ENCODE measurements around the gene PRKAG3.
A peak's percentile ranks its signal among the peaks of the same experiment; 100 is the strongest.
"Not testable (repeated sequence)": the region's sequence is repeated elsewhere in the genome, so short reads cannot be mapped to it uniquely, and the experiment has no call there.

PRKAG3 gene

GRCh38 chr2:218861645-218862318, 30.2 kb upstream of the PRKAG3 start:
- DNase-seq: no peak

DNA sequence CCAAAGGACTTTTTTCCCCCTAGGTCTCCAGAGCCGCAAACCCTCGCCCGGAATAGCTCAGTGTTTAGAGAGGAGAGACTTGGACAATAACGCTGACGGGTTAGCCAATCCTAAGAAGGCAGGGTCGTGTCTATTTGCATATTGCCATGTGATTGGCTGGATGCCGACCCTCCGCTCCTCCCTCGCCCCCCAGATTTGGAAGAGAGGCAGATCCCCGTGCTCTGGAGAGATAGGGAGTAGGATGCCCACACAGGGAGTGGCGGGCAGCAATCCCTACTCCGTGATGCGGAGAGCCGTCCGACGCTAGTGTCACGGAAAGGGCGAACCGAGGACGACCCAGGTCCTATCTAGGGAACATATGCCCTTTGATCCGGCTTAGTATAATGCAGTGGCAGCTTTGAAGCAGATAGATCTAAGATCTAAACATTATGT, 29.4 kb upstream of the PRKAG3 start:
- DNase-seq: no peak

- no peak for DNase-seq
These were observed 28.6 kb upstream of the PRKAG3 start for GRCh38 chr2:218859988-218860831.

GRCh38 chr2:218859556-218859987, 28.0 kb upstream of the PRKAG3 start, which contains the start of gene WNT6:
Gene WNT6 (plus strand): TSS chr2:218859805. CDS start chr2:218860038, 233 bp downstream.
- DNase-seq: no peak

DNA sequence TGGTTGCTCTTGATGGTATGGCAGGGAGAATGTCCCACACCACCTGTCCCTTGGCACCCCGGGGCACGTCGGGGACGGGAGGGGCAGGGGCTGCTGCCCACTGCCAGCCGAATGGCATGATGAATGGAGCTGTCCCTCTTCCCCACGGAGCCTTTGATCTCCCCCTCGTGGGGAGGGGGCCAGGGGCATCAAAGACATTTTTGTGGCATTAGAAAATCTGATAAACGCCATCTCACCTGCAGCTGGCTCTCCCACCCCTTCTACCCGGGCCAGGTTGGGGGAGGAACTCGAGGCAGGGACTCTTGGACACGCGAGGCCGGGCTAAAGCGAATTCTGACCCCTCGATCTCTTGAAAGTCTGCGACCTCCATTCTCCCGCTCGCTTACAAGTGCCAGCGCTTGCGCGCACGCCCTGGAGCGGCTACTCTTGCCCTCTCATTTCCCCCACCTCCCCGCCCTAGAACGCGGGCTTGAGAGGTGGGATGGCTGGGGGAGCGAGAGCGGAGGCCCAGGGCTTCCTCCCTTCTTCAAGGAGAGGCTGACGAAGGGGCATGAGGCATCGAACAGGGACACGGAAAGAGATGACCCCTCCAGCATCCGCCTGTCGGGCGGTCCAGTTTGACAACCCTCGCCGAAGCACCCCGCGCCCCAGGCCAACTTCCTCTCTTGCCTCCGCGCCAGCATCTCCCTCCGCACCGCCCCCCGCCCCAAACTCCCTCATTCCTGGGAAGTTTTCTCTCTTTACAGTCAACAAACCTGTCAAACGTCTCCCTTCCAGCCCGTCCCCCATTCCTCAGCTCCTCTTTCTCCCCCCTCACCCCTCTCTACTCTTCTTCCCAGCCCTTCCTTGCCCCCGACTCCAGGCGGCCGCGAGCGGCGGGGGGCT, 27.3 kb upstream of the PRKAG3 start:
- no peak for DNase-seq

DNA sequence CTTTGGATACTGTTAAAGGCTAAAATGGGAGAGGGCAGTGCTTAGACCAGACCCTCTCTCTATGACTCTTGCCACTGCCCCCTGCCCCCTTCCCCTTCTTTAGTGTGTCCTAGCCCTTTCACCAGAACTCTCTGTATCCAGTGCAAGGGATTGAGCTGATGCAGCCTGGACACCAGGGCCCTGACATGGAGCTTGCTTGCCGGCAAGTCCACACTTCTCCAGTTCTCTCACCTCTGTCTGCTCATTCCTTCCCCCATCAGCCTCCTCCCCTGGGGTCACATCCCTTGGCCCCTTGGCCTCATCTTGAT, 26.5 kb upstream of the PRKAG3 start:
- DNase-seq: no peak

DNA sequence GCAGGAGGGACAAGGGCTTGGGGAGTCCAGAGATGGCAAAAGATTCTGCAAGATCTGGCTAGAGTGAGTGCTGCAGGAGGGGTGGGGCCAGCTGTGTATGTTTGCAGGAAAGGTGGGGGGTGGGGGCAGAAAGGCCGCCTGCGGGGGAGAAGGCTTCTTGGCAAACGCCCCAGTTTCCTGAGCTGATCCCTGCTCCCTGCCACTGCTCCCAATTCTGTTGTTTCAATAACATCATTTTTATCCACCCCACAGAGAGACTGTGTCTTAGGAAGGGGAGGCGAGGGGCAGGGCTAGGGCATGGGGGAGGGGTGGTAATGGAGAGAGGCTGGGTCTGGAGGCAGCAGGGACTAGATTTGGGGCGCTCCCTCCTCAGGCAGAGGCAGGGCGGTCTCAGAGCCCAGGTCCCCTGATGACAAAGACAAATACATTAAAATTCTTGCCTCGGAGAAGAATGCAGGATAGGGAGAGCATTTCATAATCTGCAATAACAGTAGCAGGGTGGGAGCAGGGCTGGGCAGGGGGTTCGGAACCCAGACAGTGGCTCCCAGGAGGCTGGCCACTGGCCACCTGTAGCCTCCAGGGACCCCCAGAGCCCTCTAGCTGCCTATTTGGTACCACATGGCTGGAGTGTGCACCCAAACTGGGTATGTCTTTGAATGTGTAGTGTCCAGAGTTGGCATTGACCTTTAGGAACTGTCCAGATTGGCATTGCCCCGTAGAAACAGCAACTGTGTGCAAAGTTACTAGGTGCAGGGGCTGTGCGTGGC, 26.0 kb upstream of the PRKAG3 start:
- no peak for DNase-seq

DNA sequence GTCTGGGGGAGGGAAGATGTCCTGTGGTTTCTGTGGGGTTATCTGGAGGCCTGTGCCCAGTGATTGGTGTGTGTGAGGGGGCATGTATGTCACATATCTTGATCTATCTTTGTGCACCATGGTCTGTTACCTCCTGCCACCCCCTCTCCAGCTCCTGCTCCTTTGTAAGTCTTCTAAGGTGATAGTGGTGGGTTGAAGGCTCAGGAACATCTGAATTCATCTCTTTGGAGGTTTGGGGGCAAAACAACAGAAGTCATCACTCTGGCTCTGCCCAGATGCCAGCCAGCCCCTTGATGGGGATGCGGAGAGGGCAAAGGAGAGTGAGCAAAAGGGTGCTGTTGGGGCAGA, 25.3 kb upstream of the PRKAG3 start:
- no peak for DNase-seq

GRCh38 chr2:218856167-218856895, 24.7 kb upstream of the PRKAG3 start:
- no peak for DNase-seq

GRCh38 chr2:218855305-218856166, 23.9 kb upstream of the PRKAG3 start:
- no peak for DNase-seq

- no peak for DNase-seq
These were observed 23.3 kb upstream of the PRKAG3 start for GRCh38 chr2:218854860-218855259.

DNA sequence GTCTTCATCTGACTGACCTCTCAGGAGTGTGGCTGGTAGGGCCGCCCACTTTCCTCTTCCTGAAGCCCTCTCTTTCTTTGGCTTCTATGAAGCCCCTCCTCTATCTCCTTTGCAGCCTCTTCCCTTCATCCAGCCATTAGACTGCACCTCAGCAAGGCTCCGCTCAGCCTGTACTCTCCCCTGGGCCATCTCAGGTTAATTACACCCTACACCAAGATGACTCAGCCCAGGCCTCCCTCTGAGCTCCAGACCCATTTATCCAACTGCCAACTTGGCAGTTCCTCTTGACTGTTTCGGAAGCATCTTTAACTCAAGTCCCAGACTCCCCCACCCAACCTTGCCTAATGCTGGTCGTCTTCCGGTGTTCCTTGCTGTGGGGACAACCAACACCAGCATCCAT, 22.2 kb upstream of the PRKAG3 start:
- DNase-seq: no peak

- DNase-seq: peak; percentile 72
These were observed 21.5 kb upstream of the PRKAG3 start for GRCh38 chr2:218852911-218853667.

DNA sequence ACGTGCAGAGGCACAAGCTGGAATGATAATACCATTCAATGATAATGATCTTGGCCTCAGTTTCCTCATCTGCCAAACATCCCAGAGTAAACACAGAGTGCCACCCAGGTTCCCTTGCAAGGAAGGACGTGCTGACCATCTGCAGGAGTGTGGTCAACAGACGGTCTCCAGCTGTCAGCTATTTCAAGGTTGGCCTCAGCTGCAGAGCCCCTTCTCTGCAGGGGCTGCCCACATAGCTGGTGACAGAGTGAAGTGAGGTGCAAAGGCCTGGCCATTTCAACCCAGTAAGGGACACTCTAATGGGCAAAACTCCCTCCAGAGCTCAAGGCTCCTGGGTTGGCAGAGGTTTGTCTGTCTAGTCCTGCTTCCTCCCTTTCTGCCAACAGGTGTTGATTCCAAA, 19.7 kb upstream of the PRKAG3 start:
- no peak for DNase-seq

DNA sequence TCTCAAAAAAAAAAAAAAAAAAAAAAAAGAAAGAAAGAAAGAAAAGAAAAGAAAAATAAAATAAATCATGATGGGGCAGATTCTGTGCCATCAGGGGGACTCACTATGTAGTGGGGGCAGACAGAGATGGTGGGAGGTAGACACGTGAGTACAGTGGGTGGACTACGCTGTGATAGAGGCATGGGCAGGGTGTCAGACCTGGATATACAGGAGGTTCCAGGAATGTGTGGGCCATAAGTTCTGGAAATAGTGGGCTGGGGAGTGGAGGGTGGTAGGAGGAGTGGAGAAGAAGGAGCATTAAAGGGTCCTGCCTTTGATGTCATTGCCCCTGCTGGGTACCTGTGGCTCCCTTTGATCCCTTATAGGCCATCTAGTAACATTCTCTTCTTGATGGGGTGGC, 19.2 kb upstream of the PRKAG3 start:
- DNase-seq: no peak

GRCh38 chr2:218849721-218850120, 18.1 kb upstream of the PRKAG3 start:
- DNase-seq: no peak

DNA sequence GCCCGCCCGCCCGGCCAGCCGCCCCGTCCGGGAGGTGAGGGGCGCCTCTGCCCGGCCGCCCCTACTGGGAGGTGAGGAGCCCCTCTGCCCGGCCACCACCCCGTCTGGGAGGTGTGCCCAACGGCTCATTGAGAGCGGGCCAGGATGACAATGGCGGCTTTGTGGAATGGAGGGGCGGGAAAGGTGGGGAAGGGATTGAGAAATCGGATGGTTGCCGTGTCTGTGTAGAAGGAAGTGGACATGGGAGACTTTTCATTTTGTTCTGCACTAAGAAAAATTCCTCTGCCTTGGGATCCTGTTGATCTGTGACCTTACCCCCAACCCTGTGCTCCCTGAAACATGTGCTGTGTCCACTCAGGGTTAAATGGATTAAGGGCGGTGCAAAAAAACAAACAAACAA, 15.4 kb upstream of the PRKAG3 start:
- DNase-seq: not testable (repeated sequence)

DNA sequence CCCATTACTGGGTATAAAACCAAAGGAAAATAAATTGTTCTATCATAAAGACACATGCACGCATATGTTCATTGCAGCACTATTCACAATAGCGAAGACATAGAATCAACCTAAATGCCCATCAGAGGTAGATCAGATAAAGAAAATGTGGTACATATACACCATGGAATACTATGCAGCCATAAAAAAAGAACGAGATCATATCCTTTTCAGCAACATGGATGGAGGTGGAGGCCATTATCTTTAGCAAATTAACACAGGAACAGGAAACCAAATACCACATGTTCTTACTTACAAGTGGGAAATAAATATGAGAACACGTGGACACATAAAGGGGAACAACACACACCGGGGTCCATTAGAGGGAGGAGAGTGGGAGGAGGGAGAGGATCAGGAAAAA, 12.7 kb upstream of the PRKAG3 start:
- DNase-seq: not testable (repeated sequence)

GRCh38 chr2:218839888-218840287, 8.3 kb upstream of the PRKAG3 start:
- DNase-seq: no peak

DNA sequence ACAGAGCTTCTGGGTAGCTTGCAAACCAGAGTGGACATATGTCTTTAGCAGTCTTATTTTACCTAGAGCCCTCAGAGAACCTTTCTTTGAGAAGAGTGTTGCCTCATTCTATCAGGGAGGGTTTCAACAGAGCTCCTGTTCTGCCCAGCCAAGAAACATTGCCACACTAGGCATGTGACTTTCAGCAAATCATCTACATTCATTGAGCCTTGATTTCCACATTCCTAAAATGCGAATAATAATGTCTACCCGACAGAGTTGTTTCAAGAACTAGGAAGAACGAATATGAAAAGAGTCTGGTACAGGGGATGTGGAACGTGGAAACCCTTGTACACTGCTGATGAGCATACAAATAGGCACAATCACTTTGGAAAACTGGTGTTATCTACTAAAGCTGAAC, 7.8 kb upstream of the PRKAG3 start:
- no peak for DNase-seq
